Stimulated activated naive CD4-positive, alpha-beta T cell (primary cell): ENCODE measurements around the gene NLGN1.

Experiments used
- DNase-seq, 6 experiments: peaks; one replicate each; lab custom pipeline; 2025; lab: John Stamatoyannopoulos, UW

The NLGN1 gene

GRCh38 chr3:173762501-173762900, 365.0 kb downstream of the NLGN1 start:
- DNase-seq = no peak

GRCh38 chr3:173770011-173770410, 372.5 kb downstream of the NLGN1 start:
- no peak for DNase-seq

- DNase-seq = no peak
Observed at GRCh38 chr3:173770796-173771573, 373.4 kb downstream of the NLGN1 start.

GRCh38 chr3:173773800-173774199, 376.3 kb downstream of the NLGN1 start:
- no peak for DNase-seq

GRCh38 chr3:173774294-173774693, 376.8 kb downstream of the NLGN1 start:
- DNase-seq = no peak

GRCh38 chr3:173778251-173778650, 380.7 kb downstream of the NLGN1 start:
- no peak for DNase-seq

- DNase-seq = no peak
Observed at GRCh38 chr3:173780067-173780466, 382.5 kb downstream of the NLGN1 start.

GRCh38 chr3:173785004-173785403, 387.5 kb downstream of the NLGN1 start:
- no peak for DNase-seq

- no peak for DNase-seq
Observed at GRCh38 chr3:173789530-173790162, 392.1 kb downstream of the NLGN1 start.

- DNase-seq = no peak
Observed at GRCh38 chr3:173793963-173794362, 396.4 kb downstream of the NLGN1 start.

- DNase-seq = no peak
Observed at GRCh38 chr3:173796405-173796804, 398.9 kb downstream of the NLGN1 start.

GRCh38 chr3:173796890-173797289, 399.3 kb downstream of the NLGN1 start:
- DNase-seq = no peak

GRCh38 chr3:173799060-173799816, 401.7 kb downstream of the NLGN1 start:
- no peak for DNase-seq

GRCh38 chr3:173800154-173800553, 402.6 kb downstream of the NLGN1 start:
- no peak for DNase-seq

- no peak for DNase-seq
Observed at GRCh38 chr3:173814809-173815208, 417.3 kb downstream of the NLGN1 start.

- DNase-seq = no peak
Observed at GRCh38 chr3:173819368-173819767, 421.8 kb downstream of the NLGN1 start.

GRCh38 chr3:173823911-173824460, 426.4 kb downstream of the NLGN1 start:
- no peak for DNase-seq

- no peak for DNase-seq
Observed at GRCh38 chr3:173825730-173826129, 428.2 kb downstream of the NLGN1 start.

GRCh38 chr3:173826416-173826815, 428.9 kb downstream of the NLGN1 start:
- DNase-seq = no peak

GRCh38 chr3:173826901-173827609, 429.5 kb downstream of the NLGN1 start:
- DNase-seq = no peak

GRCh38 chr3:173838644-173839043, 441.1 kb downstream of the NLGN1 start:
- no peak for DNase-seq

GRCh38 chr3:173839859-173840258, 442.3 kb downstream of the NLGN1 start:
- no peak for DNase-seq
